ENCODE results near the gene KRTAP4-7.
"Not testable (repeated sequence)": the region's sequence is repeated elsewhere in the genome, so short reads cannot be mapped to it uniquely, and the experiment has no call there.

The KRTAP4-7 gene

GRCh38 chr17:41084100-41084856 lies at the start of gene KRTAP4-7:
Gene KRTAP4-7, plus strand, starts transcription at chr17:41084150. Its CDS starts 57 bp downstream, at chr17:41084207.
- DNase-seq = not testable (repeated sequence)

GRCh38 chr17:41034346-41034935 lies 49.5 kb upstream of the KRTAP4-7 start, which contains the start of gene KRTAP1-3:
Gene KRTAP1-3, minus strand, starts transcription at chr17:41034874. Its CDS starts 53 bp downstream, at chr17:41034821.
- DNase-seq = peak; percentile 24

GRCh38 chr17:41037853-41038350 lies 46.0 kb upstream of the KRTAP4-7 start:
- DNase-seq = no peak

- DNase-seq = peak; percentile 31
Observed at GRCh38 chr17:41040783-41041571, 43.0 kb upstream of the KRTAP4-7 start, which contains the start of gene KRTAP1-1. Gene KRTAP1-1, minus strand, starts transcription at chr17:41041450. Its CDS starts 53 bp downstream, at chr17:41041397.

GRCh38 chr17:41042953-41043352 lies 41.0 kb upstream of the KRTAP4-7 start:
- no peak for DNase-seq

- DNase-seq = not testable (repeated sequence)
Observed at GRCh38 chr17:41046735-41047465, 37.0 kb upstream of the KRTAP4-7 start, which contains the start of gene KRTAP2-1. Gene KRTAP2-1, minus strand, starts transcription at chr17:41047316. Its CDS starts 49 bp downstream, at chr17:41047267.

- DNase-seq = no peak
Observed at GRCh38 chr17:41048441-41048840, 35.5 kb upstream of the KRTAP4-7 start.

GRCh38 chr17:41049110-41049509 lies 34.8 kb upstream of the KRTAP4-7 start:
- no peak for DNase-seq

- DNase-seq = no peak
Observed at GRCh38 chr17:41052566-41052965, 31.4 kb upstream of the KRTAP4-7 start.

- DNase-seq = no peak
Observed at GRCh38 chr17:41054025-41054424, 29.9 kb upstream of the KRTAP4-7 start.

GRCh38 chr17:41054556-41054955 lies 29.4 kb upstream of the KRTAP4-7 start:
- not testable (repeated sequence) for DNase-seq

GRCh38 chr17:41055130-41055529 lies 28.8 kb upstream of the KRTAP4-7 start, which contains the start of gene KRTAP2-2:
Gene KRTAP2-2, minus strand, starts transcription at chr17:41055230. Its CDS starts 19 bp downstream, at chr17:41055211.
- DNase-seq = not testable (repeated sequence)

- no peak for DNase-seq
Observed at GRCh38 chr17:41057547-41057946, 26.4 kb upstream of the KRTAP4-7 start.

- DNase-seq = no peak
Observed at GRCh38 chr17:41058741-41059140, 25.2 kb upstream of the KRTAP4-7 start.

GRCh38 chr17:41059276-41060051 lies 24.5 kb upstream of the KRTAP4-7 start:
- not testable (repeated sequence) for DNase-seq

GRCh38 chr17:41060052-41060604 lies 23.8 kb upstream of the KRTAP4-7 start, which contains the start of gene KRTAP2-3:
Gene KRTAP2-3, minus strand, starts transcription at chr17:41060114. Its CDS starts 64 bp downstream, at chr17:41060050.
- no peak for DNase-seq

- no peak for DNase-seq
Observed at GRCh38 chr17:41061964-41062363, 22.0 kb upstream of the KRTAP4-7 start.

- no peak for DNase-seq
Observed at GRCh38 chr17:41063449-41063848, 20.5 kb upstream of the KRTAP4-7 start.

- no peak for DNase-seq
Observed at GRCh38 chr17:41064301-41064700, 19.6 kb upstream of the KRTAP4-7 start.

- DNase-seq = not testable (repeated sequence)
Observed at GRCh38 chr17:41065016-41065689, 18.8 kb upstream of the KRTAP4-7 start.
